Measurements from ENCODE around the gene HECTD1.
A peak's percentile ranks its signal among the peaks of the same experiment; 100 is the strongest.
"Not testable (repeated sequence)": the region's sequence is repeated elsewhere in the genome, so short reads cannot be mapped to it uniquely, and the experiment has no call there.

Gene HECTD1
- total RNA-seq: 243 to 464 (median 359) reads per million in 4 experiments

DNA sequence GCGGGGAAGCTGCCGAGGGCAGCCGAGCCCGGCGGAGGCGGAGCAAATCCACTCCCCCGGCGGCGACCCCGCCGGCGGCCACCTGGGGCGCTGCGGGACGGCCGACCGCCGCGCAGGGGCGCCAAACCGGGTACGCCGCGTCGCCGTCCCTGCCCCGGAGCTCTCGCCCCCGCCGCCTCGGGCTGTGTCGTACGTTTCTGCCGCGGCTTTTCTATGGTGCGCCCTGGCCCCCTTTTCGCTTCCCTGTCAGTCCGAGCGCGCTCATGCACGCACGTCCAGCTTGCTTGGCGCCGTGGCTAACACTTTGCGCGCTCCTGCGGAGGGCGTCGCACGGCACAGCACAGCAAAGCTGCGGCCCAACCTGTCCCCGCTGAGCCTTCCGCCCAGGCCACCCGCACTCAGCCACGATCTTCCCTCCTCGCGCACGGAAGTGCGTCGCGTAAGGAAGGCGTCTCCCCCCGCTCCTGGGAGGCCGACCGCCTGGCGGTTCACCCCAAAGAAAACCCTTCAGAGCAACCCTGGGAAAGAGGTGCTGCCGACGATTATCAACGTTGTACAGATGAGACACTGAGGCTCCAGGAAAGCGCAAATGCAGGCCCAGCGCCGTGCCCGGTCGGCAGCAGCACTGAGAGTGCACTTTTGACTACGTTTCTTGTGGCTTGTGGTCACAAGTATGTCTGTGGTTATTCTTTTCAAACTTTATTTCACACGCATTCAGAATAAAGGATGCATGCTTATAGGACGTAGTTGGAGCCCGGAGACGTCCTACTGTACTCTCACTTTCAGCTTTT lies at the start of gene HECTD1:
Gene HECTD1, minus strand, starts transcription at position 39 of the 791 bp plus-strand sequence. CDS start 1,857 bp downstream, outside the sequence.
- peak; percentile 76 for DNase-seq

DNA sequence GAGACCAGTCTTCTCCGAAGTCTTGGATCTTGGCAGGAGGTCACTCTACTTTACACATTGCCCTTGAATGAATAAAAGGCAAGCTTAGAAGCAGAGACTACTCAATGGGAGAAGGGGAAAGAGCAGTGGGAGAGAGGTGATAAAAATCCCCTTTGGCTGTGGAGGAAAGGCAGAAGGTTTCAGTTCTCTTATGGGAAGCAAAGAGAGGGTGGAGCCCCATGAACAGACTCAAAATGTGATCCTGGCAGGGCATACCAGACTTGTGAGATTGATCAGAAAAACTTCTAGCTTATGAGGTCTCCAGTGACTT lies 49.6 kb upstream of the HECTD1 start:
- no peak for DNase-seq

DNA sequence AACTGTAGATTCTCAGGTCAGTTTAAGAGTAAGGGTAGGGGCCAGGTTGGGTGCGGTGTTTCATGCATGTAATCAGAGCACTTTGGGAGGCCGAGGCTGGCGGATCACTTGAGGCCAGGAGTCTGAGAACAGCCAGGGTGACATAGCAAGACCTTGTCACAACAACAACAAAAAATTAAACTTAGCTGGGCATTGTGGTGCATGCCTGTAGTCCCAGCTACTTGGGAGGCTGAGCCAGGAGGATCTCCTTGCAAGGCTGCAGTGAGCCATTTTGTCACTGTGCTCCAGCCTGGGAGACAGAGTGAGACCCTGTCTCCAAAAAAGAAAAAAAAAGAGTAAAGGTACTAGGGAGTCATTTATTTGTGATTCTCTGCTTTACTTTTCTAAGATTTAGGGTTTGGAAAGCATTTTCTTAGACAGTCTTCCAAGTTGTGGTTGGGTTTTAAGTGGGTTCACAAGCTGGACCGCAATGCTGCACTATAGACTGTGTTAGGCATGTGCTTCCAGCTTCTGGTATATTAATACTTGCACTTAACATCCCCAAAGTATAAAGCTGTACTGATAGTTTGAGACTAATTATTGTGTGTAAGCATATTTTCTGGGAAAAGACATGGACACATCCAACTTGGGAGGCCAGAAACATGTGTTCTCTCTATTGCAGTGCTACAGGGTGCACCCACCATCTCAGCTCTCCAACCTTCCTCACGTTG lies 49.1 kb upstream of the HECTD1 start:
- no peak for DNase-seq

- DNase-seq: not testable (repeated sequence)
Measured at GRCh38 chr14:31255918-31256317, 48.3 kb upstream of the HECTD1 start.

GRCh38 chr14:31255286-31255685 lies 47.7 kb upstream of the HECTD1 start:
- no peak for DNase-seq

GRCh38 chr14:31253746-31254471 lies 46.3 kb upstream of the HECTD1 start:
- no peak for DNase-seq

- DNase-seq: no peak
Measured at GRCh38 chr14:31252865-31253264, 45.3 kb upstream of the HECTD1 start.

GRCh38 chr14:31251028-31251958 lies 43.7 kb upstream of the HECTD1 start:
- no peak for DNase-seq

DNA sequence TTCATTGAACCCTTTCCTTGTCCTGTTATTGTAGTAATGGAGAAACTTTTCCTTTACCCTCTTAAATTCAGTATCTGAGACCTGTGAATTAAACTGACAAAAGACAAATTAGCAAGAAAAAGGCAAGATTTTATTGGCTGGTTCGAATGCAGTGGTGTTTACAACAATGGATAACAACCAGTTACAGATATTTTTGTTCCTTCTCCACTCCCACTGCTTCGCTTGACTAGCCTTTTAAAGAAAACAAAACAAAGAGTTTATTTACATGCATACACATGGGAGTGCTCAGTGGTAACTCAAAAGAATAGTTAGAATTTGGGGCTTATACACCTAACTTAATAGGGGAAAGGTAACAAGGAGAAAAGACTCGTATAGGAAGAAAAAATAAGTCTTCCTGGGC lies 37.0 kb upstream of the HECTD1 start:
- DNase-seq: no peak

GRCh38 chr14:31243860-31244259 lies 36.3 kb upstream of the HECTD1 start:
- no peak for DNase-seq

GRCh38 chr14:31242161-31242940 lies 34.8 kb upstream of the HECTD1 start:
- DNase-seq: not testable (repeated sequence)

- DNase-seq: no peak
Measured at GRCh38 chr14:31241450-31242114, 34.0 kb upstream of the HECTD1 start.

GRCh38 chr14:31239741-31240140 lies 32.1 kb upstream of the HECTD1 start:
- no peak for DNase-seq

DNA sequence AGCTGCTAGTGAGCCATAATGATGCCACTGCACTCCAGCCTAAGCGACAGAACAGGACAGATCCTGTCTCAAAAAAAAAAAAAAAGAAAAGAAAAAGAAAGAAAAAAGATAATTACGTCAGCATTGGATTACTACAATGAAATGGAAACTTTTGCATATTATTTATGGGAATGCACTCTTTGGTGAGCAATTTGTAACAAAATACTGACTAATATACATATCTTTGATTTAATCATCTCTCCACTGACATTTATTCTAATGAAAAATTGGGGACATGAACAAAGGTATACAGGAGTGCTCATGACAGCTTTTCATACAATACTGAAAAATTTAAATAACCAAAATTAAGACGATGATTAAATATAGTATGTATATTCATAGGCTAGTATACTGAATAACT lies 27.9 kb upstream of the HECTD1 start:
- DNase-seq: no peak

- DNase-seq: no peak
Measured at GRCh38 chr14:31232081-31232480, 24.5 kb upstream of the HECTD1 start.

GRCh38 chr14:31231272-31231671 lies 23.7 kb upstream of the HECTD1 start:
- DNase-seq: not testable (repeated sequence)

DNA sequence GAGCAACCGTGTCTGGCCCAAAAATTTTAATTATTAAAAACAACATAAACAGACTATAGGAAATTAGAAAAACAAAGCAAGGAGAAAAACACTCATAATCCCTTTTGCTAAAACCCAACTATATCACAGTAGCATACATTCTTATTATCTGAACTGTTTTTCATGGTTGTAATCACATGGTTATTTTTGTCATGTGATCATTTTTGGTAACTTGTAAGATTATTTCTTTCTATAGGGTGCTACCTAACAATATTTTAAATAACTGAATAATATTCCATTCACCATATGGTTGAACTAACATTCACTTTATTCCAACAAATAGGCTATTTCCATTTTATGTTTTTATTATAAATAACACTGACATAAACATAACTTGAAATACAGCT lies 23.0 kb upstream of the HECTD1 start:
- no peak for DNase-seq

GRCh38 chr14:31229638-31230572 lies 22.3 kb upstream of the HECTD1 start:
- no peak for DNase-seq

DNA sequence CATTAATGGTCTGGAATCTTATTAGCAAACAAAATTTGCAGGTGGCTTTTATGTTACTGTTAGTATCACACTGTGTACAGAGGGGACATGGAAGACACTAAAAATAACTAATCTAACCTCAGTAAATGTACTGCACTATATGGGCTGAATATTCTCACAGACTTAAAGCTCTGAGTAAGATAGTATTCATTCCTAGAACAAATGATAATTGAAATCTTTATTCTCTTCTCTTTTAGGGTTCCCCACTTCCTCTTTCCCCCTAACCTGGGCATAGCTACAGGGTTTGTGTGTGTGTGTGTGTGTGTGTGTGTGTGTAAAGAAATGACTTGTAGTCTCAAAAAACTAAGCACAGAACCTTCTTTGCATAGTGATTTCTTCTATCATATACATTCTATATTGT lies 21.4 kb upstream of the HECTD1 start:
- DNase-seq: no peak

DNA sequence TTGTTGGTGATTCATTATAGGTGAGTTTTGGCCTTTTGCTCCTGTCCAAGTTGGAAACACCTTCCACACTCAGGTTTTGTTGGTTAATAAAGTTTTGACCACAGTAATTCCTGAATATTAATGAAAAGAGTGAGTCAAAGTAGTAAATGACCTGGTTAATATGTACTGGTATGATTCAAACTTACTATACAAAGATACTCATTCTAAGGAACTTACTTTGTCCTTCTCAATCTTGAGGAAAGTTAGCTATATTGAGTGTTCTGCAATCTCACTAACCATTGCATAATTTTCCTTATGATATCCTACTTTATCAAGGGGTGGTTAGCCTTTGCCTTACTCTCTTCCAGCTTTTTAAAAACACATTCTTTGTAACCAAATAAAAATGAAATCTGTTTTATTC lies 20.9 kb upstream of the HECTD1 start:
- DNase-seq: no peak

Data from effector CD8-positive, alpha-beta T cell (primary cell).